GM12873 (cell line): ENCODE data around the gene SLC10A3.

ENCODE experiments used
- CTCF ChIP-seq: IDR thresholded peaks from 2 replicates; pipeline ENCODE4 v1.5.1; 2012; ENCODE audit warnings: low read depth, mild to moderate bottlenecking, moderate library complexity, low read length, control low read depth; ENCODE audit not compliant: insufficient read depth; ENCODE audit errors: missing control alignments

SLC10A3 gene

GRCh38 chrX:154489182-154489581 lies 1.2 kb downstream of the SLC10A3 start:
- no peak for TF ChIP-seq CTCF

- TF ChIP-seq CTCF, result no peak
Measured at GRCh38 chrX:154488336-154489075, 1.9 kb downstream of the SLC10A3 start.

- TF ChIP-seq CTCF, result no peak
Measured at GRCh38 chrX:154487518-154488290, 2.7 kb downstream of the SLC10A3 start.

- TF ChIP-seq CTCF, result no peak
Measured at GRCh38 chrX:154486396-154487207, 3.8 kb downstream of the SLC10A3 start, which contains the start of gene UBL4A. Gene UBL4A (minus strand): TSS chrX:154486615. CDS start chrX:154486584, 31 bp downstream.

- no peak for TF ChIP-seq CTCF
Measured at GRCh38 chrX:154486052-154486395, 4.4 kb downstream of the SLC10A3 start.

- TF ChIP-seq CTCF, result no peak
Measured at GRCh38 chrX:154485150-154486051, 5.0 kb downstream of the SLC10A3 start.
